HG02840 (cell line): ENCODE data around the gene VWCE.
"Not testable (repeated sequence)": the region's sequence is repeated elsewhere in the genome, so short reads cannot be mapped to it uniquely, and the experiment has no call there.

Experiments used
- ATAC-seq: cut with Tn5 transposase; IDR thresholded peaks from one replicate; pipeline ENCODE4 v1.9.1; 2021; ENCODE audit warnings: mild to moderate bottlenecking, moderate library complexity, moderate number of reproducible peaks; ENCODE audit not compliant: unreplicated experiment, low FRiP score

Gene VWCE

DNA sequence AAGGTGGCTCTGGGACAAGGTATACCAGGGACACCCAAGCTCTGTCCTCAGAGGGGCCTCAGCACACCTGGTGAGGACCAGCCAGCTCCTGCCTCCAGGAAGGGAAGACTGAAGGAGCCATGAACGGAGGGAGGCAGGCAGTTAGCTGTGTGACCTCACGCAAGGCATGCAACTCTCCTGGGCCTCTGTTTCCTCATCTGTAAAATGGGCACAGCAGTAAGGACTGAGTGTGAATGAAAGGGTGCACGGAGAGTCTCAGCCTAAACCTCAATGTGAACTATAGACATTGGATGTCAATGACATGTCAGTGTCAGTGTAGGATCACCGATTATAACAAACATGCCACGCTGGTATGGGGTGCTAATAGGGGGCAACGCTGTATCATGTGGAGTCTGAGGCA is 35.8 kb downstream of the VWCE start:
- no peak for ATAC-seq

DNA sequence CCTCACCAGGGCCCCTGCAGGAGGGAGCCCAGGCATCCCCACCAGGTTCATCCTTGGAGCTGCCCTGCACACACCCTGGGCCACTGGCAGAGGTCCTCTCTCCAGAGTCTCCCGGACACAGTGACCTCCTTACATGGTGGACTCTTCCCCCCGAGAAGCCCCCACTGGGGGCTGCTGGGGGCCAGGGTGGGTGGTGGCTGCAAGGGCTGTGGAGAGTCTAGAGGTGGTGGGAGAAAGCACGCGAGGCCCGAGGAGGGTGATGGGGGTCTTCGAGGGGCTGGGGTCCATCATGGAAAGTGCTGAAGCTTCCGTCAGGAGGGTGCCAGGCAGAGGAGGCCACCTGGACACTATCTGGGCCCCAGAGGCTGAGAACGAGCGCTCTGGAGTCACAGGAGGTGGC is 36.6 kb downstream of the VWCE start:
- no peak for ATAC-seq

DNA sequence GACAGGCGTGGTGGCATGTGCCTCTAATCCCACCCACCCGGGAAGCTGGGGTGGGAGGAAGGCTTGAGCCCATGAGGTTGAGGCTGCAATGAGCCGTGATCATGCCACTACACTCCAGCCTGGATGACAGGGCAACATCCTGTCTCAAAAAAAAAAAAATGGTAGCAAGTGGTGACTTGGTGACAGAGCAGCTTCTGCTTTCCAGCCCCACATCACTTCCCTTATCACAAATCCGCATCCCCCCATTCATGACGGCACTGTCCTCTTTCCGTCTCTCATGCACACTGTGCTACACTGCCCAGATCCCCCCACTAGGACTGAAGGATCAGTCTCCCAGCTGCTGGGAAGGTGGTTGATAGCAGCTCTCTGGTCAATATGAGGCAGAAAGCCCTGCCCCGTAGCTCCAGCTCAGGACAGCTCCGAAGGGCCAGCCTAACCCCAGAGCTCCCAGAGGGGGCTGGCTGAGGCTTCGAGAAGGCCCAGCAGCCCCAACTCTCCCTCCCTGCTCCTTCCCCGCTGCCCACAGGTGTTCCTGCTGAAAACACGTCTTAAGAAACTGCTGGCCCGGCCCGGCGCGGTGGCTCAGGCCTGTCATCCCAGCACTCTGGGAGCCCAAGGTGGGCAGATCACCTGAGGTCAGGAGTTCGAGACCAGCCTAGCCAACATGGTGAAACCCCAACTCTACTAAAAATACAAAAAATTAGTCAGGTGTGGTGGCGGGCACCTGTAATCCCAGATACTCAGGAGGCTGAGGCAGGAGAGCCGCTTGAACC is 38.2 kb downstream of the VWCE start:
- ATAC-seq, result no peak

DNA sequence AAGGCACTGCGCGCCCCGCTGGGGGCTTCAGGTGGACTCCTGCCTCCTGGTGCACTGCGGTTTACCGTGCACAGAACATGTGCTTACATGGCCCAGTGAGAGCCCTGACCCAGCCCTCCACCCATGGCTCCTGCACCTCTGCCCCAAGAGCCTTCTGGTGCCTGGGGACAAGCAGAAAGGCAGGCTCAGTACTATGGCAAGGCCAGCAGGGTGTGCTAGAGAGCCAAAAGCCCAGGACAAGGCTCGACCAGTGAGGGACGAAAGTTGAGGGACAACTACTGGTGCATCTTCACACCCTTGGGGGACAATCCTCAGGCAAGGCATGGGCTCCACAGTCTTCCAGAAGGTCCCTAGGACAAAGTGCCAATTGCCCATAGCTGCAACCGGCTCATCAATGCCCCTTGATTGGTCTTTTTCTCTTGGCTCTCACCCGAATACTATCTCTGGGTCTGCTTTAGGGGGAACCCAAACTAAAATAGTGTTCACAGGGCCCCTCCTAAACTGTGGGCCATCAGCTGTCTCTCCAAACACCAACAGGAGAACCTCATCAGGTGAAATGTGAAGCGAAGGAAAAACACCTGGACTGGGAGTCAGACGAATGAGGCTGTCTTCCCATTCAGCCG is 40.6 kb downstream of the VWCE start:
- no peak for ATAC-seq

DNA sequence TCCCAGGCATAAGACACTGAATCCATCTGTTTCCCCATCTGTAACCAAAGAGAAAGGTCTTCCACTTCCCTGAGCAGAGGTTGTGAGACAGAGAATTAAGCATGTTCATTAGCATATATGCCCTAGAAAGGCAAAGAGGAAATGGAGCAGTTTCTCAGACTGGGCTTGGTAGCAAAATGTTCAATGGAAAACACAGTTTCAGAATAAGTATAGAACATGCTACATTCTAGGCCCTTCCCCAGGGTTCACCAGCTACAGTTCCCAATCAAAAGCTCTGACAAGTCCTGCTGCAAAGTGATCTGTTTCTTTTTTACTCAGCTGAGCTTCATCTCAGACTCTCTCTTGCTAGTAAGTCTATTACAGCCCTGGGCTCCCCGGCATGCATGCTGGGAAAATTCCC is 42.8 kb downstream of the VWCE start:
- ATAC-seq, result not testable (repeated sequence)

DNA sequence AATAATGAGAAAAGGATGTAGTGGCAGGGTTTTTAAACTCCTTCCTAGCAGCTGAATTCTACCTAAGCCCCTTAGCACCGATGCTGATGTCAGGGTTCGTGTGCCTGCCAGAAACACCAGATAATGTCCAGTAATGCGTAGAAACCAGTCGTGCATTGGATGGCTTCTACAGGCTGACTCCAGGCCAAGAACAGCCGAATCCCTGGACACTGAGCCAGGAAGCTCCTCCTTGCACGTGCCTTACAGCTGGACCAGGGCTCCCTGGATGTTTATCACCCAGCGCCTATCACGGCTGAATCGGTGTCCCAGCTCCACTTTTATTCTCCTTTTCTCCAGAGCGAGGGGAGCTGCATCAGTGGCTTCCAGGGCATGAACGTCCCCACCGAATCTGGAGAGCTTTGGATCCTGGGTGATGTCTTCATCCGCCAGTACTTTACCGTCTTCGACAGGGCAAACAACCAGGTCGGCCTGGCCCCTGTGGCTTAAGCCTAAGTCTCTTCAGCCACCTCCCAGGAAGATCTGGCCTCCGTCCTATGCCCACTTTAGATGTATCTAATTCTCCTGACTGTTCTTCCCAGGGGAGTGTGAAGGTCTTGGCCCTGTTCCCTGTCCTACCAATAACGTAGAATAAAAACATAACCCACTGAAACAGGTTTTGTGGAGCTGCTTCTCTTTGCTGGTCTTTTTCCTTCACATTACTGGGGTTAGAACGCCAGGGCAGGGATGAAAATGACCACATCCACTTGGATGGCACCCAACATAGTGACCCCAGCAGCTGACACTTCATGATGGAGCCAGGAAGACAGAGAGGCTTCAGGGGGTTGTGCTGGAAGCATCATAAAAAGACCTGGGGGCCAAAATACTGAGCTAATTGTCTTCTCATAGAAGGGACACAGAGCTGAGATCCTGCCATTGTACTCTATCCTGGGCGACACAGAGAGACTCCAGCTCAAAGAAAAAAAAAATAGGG is 44.0 kb downstream of the VWCE start:
- not testable (repeated sequence) for ATAC-seq

DNA sequence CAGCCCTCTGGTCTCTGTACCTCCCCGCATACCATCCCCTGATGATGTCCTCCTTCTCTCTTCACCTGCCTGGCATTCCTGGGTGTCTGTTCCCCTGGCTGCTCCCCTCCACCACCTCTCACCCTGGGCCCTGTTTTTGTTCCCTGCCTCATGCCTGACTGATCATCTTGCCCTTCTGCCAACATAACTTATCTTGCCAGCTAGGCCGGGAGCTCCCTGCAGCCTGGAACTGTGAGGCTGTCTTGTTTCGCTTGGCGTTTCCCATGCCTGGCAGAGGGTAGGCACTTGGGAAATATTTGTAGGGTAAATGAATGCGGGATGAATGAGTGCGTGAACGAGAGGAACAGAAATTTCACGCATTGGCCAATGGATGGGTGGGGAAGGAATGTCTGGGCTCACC is 45.9 kb downstream of the VWCE start:
- ATAC-seq, result not testable (repeated sequence)

DNA sequence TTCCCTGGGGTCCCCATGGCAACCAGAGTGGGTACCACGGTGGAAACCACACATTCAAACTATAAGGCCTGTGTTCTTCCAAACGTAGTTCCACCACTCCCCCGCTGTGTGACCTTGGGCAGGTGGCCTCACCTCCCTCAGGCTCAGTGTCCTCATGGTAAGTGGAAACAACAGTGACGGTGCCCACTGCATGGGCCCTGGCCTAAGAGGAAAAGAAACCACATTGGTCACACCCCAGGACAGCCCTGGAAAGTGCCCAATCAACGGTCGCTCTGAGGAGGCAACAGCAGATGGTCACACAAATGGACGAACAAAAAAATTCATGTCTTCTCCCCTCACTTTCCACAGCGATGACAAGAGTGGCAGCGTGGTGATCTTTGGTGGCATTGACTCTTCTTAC is 47.0 kb downstream of the VWCE start:
- ATAC-seq, result not testable (repeated sequence)

DNA sequence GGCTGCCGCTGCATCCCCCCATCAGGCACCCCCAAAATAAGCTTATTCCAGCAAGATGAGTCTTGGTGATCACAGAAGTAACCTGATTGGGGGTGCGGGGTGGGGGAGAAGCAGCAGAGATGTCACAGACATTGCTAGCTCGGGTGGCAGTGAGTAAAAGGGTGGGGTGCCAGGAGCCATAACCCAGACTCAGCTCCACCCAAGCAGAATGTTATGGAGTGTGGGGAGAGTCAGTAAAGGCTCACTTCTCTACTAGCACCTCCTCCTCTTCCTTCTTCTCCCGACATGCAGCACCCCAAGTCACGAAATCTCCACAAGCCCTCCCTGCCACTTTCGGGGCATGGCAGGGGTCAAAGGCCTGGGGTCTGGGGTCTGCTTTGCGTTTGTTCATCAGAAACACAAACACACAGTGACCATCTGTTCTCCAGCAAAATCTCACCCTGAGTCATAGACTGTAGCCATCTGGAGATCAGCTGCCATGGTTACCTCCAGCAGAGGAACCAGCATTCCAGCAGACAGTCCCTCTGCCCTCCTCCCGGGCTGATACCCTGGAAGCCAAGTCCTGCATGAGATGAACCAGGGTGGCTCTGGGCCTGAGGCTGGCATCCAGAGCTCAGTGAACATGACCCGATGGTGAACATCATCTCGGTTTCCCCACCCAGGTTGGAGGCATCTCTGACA is 49.7 kb downstream of the VWCE start:
- not testable (repeated sequence) for ATAC-seq

DNA sequence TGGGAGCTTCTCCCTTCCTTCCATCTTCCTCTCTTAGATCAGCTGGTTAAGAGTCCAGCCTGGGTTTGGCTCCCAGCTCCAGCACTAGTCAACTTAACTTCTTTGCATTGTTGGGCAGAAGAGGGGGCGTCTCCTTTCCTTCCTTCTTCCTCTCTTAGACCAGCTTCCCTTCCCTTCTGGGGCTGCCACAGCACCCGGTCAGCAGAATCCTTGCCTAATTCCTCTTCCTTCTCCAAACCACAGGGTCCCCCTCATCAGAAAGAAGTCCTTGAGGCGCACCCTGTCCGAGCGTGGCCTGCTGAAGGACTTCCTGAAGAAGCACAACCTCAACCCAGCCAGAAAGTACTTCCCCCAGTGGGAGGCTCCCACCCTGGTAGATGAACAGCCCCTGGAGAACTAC is 53.6 kb downstream of the VWCE start:
- ATAC-seq, result not testable (repeated sequence)

DNA sequence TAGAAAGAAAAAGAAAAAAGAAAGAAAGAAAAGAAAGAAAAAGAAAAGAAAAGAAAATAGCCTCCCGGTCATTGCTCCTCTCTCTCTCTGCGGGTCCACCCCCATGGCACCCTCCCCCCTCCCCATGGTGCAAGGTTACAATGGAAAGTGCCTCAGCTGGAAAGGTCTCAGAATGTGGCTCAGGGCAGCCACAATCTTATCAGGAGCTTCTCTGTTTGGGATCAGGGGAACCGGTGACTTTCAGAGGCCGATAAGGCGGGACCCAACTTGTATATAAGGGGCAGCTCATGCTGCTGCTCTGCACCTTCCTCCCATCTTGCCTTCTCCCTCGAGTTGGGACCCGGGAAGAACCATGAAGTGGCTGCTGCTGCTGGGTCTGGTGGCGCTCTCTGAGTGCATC is 54.2 kb downstream of the VWCE start, which contains the start of gene PGA5:
PGA5 (plus strand) TSS at position 301 of the 400 bp plus-strand sequence; CDS start at position 353, 52 bp downstream.
- ATAC-seq, result not testable (repeated sequence)

DNA sequence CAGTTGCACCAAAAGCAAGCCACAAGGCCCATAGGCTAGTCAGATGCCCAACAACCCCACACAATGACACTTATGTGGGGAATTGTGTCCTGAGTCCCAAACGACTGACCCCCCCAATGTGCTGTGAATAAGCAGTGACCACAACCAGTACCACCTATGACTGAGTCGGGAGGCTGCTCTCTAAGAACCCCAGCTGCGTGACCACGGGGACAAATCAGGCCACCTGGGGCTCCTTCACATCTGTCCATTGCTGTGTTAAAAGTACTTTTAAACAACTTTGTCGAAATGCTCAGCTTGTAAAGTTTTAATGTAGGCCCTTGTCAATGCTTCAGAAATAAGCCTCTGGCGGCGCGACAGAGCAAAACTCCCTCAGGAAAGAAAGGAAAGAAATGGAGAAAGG is 54.8 kb downstream of the VWCE start:
- not testable (repeated sequence) for ATAC-seq

DNA sequence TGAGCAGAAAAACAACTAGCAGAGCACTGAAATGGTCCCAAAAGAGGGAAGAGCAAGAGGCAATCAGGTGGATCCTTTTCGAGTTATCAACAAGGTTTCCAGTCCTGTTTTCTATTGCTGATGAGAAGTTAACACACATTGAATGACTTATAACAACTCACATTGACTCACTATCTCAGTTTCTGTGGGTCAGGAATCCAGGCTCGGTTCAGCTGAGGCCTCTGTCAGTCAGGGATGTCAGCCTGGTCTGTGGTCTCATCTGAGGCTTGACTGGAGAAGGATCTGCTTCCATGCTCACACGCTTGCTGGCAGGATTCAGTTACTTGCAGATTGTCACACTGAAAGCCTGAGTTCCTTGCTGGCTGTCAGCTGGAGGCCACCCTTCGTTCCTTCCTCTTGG is 58.0 kb downstream of the VWCE start:
- ATAC-seq, result not testable (repeated sequence)

DNA sequence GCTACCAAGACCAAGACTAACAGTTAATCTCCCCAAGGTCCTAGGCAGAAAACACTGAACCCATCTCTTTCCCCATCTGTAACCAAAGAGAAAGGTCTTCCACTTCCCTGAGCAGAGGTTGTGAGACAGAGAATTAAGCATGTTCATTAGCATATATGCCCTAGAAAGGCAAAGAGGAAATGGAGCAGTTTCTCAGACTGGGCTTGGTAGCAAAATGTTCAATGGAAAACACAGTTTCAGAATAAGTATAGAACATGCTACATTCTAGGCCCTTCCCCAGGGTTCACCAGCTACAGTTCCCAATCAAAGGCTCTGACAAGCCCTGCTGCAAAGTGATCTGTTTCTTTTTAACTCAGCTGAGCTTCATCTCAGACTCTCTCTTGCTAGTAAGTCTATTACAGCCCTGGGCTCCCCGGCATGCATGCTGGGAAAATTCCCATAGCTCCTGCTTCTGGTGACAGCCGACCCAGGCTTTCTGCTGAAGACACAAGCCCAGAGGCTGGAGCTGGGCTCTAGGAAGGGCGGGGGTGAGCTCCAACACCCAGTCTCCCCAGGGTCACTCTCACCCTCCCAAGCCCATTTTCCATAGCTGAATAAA is 62.5 kb downstream of the VWCE start:
- ATAC-seq, result not testable (repeated sequence)

DNA sequence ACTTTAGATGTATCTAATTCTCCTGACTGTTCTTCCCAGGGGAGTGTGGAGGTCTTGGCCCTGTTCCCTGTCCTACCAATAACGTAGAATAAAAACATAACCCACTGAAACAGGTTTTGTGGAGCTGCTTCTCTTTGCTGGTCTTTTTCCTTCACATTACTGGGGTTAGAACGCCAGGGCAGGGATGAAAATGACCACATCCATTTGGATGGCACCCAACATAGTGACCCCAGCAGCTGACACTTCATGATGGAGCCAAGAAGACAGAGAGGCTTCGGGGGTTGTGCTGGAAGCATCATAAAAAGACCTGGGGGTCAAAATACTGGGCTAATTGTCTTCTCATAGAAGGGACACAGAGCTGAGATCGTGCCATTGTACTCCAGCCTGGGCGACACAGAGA is 63.5 kb downstream of the VWCE start:
- ATAC-seq, result not testable (repeated sequence)

DNA sequence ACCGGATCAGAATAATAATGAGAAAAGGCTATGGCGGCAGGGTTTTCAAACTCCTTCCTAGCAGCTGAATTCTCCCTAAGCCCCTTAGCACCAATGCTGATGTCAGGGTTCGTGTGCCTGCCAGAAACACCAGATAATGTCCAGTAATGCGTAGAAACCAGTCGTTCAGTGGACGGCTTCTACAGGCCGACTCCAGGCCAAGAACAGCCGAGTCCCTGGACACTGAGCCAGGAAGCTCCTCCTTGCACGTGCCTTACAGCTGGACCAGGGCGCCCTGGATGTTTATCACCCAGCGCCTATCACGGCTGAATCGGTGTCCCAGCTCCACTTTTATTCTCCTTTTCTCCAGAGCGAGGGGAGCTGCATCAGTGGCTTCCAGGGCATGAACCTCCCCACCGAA is 64.1 kb downstream of the VWCE start:
- not testable (repeated sequence) for ATAC-seq

DNA sequence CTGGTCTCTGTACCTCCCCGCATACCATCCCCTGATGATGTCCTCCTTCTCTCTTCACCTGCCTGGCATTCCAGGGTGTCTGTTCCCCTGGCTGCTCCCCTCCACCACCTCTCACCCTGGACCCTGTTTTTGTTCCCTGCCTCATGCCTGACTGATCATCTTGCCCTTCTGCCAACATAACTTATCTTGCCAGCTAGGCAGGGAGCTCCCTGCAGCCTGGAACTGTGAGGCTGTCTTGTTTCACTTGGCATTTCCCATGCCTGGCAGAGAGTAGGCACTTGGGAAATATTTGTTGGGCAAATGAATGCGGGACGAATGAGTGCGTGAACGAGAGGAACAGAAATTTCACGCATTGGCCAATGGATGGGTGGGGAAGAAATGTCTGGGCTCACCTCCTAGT is 65.7 kb downstream of the VWCE start:
- ATAC-seq, result not testable (repeated sequence)

DNA sequence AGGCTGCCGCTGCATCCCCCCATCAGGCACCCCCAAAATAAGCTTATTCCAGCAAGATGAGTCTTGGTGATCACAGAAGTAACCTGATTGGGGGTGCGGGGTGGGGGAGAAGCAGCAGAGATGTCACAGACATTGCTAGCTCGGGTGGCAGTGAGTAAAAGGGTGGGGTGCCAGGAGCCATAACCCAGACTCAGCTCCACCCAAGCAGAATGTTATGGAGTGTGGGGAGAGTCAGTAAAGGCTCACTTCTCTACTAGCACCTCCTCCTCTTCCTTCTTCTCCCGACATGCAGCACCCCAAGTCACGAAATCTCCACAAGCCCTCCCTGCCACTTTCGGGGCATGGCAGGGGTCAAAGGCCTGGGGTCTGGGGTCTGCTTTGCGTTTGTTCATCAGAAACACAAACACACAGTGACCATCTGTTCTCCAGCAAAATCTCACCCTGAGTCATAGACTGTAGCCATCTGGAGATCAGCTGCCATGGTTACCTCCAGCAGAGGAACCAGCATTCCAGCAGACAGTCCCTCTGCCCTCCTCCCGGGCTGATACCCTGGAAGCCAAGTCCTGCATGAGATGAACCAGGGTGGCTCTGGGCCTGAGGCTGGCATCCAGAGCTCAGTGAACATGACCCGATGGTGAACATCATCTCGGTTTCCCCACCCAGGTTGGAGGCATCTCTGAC is 68.5 kb downstream of the VWCE start:
- ATAC-seq, result not testable (repeated sequence)

DNA sequence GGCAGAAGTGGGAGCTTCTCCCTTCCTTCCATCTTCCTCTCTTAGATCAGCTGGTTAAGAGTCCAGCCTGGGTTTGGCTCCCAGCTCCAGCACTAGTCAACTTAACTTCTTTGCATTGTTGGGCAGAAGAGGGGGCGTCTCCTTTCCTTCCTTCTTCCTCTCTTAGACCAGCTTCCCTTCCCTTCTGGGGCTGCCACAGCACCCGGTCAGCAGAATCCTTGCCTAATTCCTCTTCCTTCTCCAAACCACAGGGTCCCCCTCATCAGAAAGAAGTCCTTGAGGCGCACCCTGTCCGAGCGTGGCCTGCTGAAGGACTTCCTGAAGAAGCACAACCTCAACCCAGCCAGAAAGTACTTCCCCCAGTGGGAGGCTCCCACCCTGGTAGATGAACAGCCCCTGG is 72.4 kb downstream of the VWCE start:
- not testable (repeated sequence) for ATAC-seq
